OCI-LY3 (cell line): ENCODE data around the gene RASL10A.
"Not testable (repeated sequence)": the region's sequence is repeated elsewhere in the genome, so short reads cannot be mapped to it uniquely, and the experiment has no call there.

Experiments used
- CTCF ChIP-seq: fragments of 200-600, 300-600 bp; sonication (generic); IDR thresholded peaks from 2 replicates; pipeline ENCODE4 v1.5.1; 2014; ENCODE audit warnings: antibody characterized with exemption, low read length, low read depth
- EZH2phosphoT487 ChIP-seq: fragments of 200-600 bp; shearing (Covaris generic); IDR thresholded peaks from 2 replicates; pipeline ENCODE4 v1.6.1; 2018; ENCODE audit warnings: antibody characterized with exemption, mixed run types, low read depth

- TF ChIP-seq CTCF, EZH2phosphoT487: not testable (repeated sequence)
These were observed 41.8 kb upstream of the RASL10A start for GRCh38 chr22:29357193-29357890.
